GM23338 (cell line): ENCODE results near the gene CACNA1C. TPM values are rescaled to one million over a fixed set of nuclear protein-coding genes. Genes with fewer than 3 reads are reported as not detected.

Source experiments
- ATAC-seq: fragments of 200-7000 bp; cut with Tn5 transposase; 3 replicates; pipeline ENCODE4 v1.9.1; 2020
- DNase-seq: peaks from one replicate; pipeline ENCODE4 v3.0.0-alpha.2; 2015; ENCODE audit warnings: low spot score
- H2AFZ ChIP-seq: fragments of 200-600 bp; sonication (generic); 2 replicates; pipeline ENCODE4 v1.8.0; 2016; ENCODE audit warnings: antibody characterized with exemption, mild to moderate bottlenecking, moderate library complexity
- H3F3A ChIP-seq: fragments of 200-600 bp; sonication (generic); replicated peaks from 2 replicates; pipeline ENCODE4 v1.8.0; 2017; ENCODE audit warnings: antibody characterized with exemption, mixed run types, low read depth
- H3K27ac ChIP-seq: fragments of 200-600 bp; sonication (generic); 2 replicates; pipeline ENCODE4 v1.6.1; 2016; ENCODE audit warnings: low read depth
- H3K27me3 ChIP-seq: fragments of 200-600 bp; sonication (generic); 2 replicates; pipeline ENCODE4 v1.8.0; 2016; ENCODE audit warnings: mild to moderate bottlenecking, mixed run types, moderate library complexity; ENCODE audit not compliant: insufficient read depth
- H3K36me3 ChIP-seq: fragments of 200-600 bp; sonication (generic); 2 replicates; pipeline ENCODE4 v1.8.0; 2016; ENCODE audit warnings: mild to moderate bottlenecking; ENCODE audit not compliant: insufficient read depth
- H3K4me1 ChIP-seq: fragments of 200-600 bp; sonication (generic); 2 replicates; pipeline ENCODE4 v1.8.0; 2016; ENCODE audit warnings: mild to moderate bottlenecking, moderate library complexity; ENCODE audit not compliant: insufficient read depth
- H3K4me2 ChIP-seq: fragments of 200-600 bp; sonication (generic); 2 replicates; pipeline ENCODE4 v1.7.1; 2017; ENCODE audit warnings: mixed run types
- H3K4me3 ChIP-seq: fragments of 200-600 bp; sonication (generic); 2 replicates; pipeline ENCODE4 v1.6.1; 2016; ENCODE audit warnings: mixed run types
- H3K79me2 ChIP-seq: fragments of 200-600 bp; sonication (generic); replicated peaks from 2 replicates; pipeline ENCODE4 v1.8.0; 2017; ENCODE audit warnings: mild to moderate bottlenecking; ENCODE audit not compliant: insufficient read depth
- H3K9me2 ChIP-seq: fragments of 200-600 bp; sonication (generic); 2 replicates; pipeline ENCODE4 v1.8.0; 2017; ENCODE audit not compliant: insufficient read depth
- H4K20me1 ChIP-seq: fragments of 200-600 bp; sonication (generic); replicated peaks from 2 replicates; pipeline ENCODE4 v1.8.0; 2017; ENCODE audit warnings: mild to moderate bottlenecking; ENCODE audit not compliant: insufficient read depth
- H3K27ac Mint-ChIP-seq: 2 replicates; pipeline ENCODE4 v1.8.0; 2020; ENCODE audit warnings: inconsistent platforms, mild to moderate bottlenecking, moderate library complexity, mixed read lengths
- H3K27me3 Mint-ChIP-seq: 3 replicates; pipeline ENCODE4 v1.8.0; 2022; ENCODE audit warnings: low read depth, mild to moderate bottlenecking, moderate library complexity, mixed read lengths, inconsistent platforms; ENCODE audit not compliant: insufficient read depth, poor library complexity
- H3K36me3 Mint-ChIP-seq: 3 replicates; pipeline ENCODE4 v1.8.0; 2021; ENCODE audit warnings: low read depth, mild to moderate bottlenecking, inconsistent platforms, moderate library complexity, mixed read lengths
- H3K4me1 Mint-ChIP-seq: 3 replicates; pipeline ENCODE4 v1.8.0; 2020; ENCODE audit warnings: mild to moderate bottlenecking, inconsistent platforms, mixed read lengths
- H3K4me3 Mint-ChIP-seq: 3 replicates; pipeline ENCODE4 v1.8.0; 2021; ENCODE audit warnings: moderate library complexity, mild to moderate bottlenecking, inconsistent platforms, mixed read lengths
- H3K9me3 Mint-ChIP-seq: 3 replicates; pipeline ENCODE4 v1.8.0; 2020; ENCODE audit warnings: moderate library complexity, mild to moderate bottlenecking, inconsistent platforms, mixed read lengths
- CREB1 ChIP-seq: fragments of 250-450 bp; sonication (Bioruptor Pico); IDR thresholded peaks from 2 replicates; pipeline ENCODE4 v1.5.0; 2020; ENCODE audit warnings: low read depth, mild to moderate bottlenecking, moderate library complexity
- CTCF ChIP-seq, 2 experiments: fragments of 200-600 bp in 1 of 2; sonication (generic) in 1 of 2; conservative IDR thresholded peaks; 2 replicates each; pipeline versions ENCODE4 v1.5.1 to v1.6.1; 2016 to 2017; ENCODE audit warnings: antibody characterized with exemption in 2 of 2, low read depth in 2 of 2, mild to moderate bottlenecking in 2 of 2, moderate library complexity in 1 of 2
- EZH2 ChIP-seq: fragments of 200-600 bp; sonication (generic); IDR thresholded peaks from one replicate; pipeline ENCODE4 v1.8.0; 2017; ENCODE audit warnings: antibody characterized with exemption, mild to moderate bottlenecking, low read depth; ENCODE audit not compliant: unreplicated experiment
- EZH2phosphoT487 ChIP-seq: fragments of 200-600 bp; sonication (generic); IDR thresholded peaks from one replicate; pipeline ENCODE4 v1.8.1; 2018; ENCODE audit warnings: antibody characterized with exemption; ENCODE audit not compliant: unreplicated experiment
- JUNB ChIP-seq: IDR thresholded peaks from one replicate; pipeline ENCODE4 v1.6.1; 2016; ENCODE audit warnings: antibody characterized with exemption; ENCODE audit not compliant: unreplicated experiment
- NANOG ChIP-seq: IDR thresholded peaks from 2 replicates; pipeline ENCODE4 v1.6.1; 2016; ENCODE audit warnings: antibody characterized with exemption, borderline replicate concordance
- POLR2AphosphoS5 ChIP-seq: IDR thresholded peaks from 2 replicates; pipeline ENCODE4 v1.6.1; 2016; ENCODE audit warnings: antibody characterized with exemption, low read depth
- REST ChIP-seq: IDR thresholded peaks from one replicate; pipeline ENCODE4 v1.6.1; 2018; ENCODE audit warnings: antibody characterized with exemption; ENCODE audit not compliant: unreplicated experiment
- STAT1 ChIP-seq: IDR thresholded peaks from one replicate; pipeline ENCODE4 v1.6.1; 2016; ENCODE audit warnings: antibody characterized with exemption; ENCODE audit not compliant: unreplicated experiment
- ZNF114 ChIP-seq: fragments of 250-450 bp; sonication (Bioruptor Pico); IDR thresholded peaks from 2 replicates; pipeline ENCODE4 v1.5.0; 2020; ENCODE audit warnings: mild to moderate bottlenecking, moderate library complexity
- ZNF331 ChIP-seq: fragments of 250-450 bp; sonication (Bioruptor Pico); IDR thresholded peaks from 2 replicates; pipeline ENCODE4 v1.5.0; 2020; ENCODE audit warnings: low read depth, mild to moderate bottlenecking, moderate library complexity
- ZNF462 ChIP-seq: fragments of 250-450 bp; sonication (Bioruptor Pico); IDR thresholded peaks from 2 replicates; pipeline ENCODE4 v1.5.0; 2020; ENCODE audit warnings: mild to moderate bottlenecking, moderate library complexity
- polyA plus RNA-seq: library from polyadenylated mRNA; unstranded; fragments of >200 nt; fragmentation: Nextera tagmentation; extraction: Ambion mirVana; gene quantifications from 2 replicates; pipeline ENCODE4 v1.2.1, GENCODE V29; 2016
- total RNA-seq: library from RNA; depleted of rRNA; stranded (reverse); fragments of >200 nt; shearing (Covaris generic); gene quantifications from 2 replicates; pipeline ENCODE4 v1.2.3, GENCODE V29; 2014
- TF ChIP-seq, protein P1 (sequence below): IDR thresholded peaks from 2 replicates; pipeline ENCODE4 v1.6.1; 2016; ENCODE audit warnings: antibody characterized with exemption

The CACNA1C gene
- total and polyA plus RNA-seq, 2 experiments from 2014 or later = 0.78 to 2.1 TPM

DNA sequence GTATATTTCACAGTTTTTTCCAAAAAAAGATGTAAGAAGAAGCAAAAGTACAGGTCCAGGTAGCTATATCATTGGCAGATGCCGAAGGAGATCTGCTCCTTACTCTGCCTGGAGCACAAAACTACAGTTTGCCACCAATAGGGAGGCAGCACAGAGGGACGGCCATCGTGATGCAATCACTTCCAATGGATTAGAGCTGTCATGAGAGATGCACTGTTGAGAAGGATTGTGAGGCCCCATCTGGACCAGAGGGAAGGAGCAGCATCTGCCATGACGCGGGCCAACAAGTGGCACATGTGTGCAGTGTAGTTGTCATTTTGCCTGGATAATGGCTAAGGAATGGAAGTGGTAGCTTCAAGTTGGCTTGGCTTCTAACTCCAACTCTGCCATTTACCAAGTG lies 423.2 kb downstream of the CACNA1C start:
- Histone ChIP-seq H3K79me2 (no peaks in the 10 kb centered on the region), H3K4me1 (no peaks in the 10 kb centered on the region), H3K4me2 (no peak overlapping the region), H3F3A (no peaks in the 10 kb centered on the region), H3K36me3 (no peaks in the 10 kb centered on the region), H3K27ac (no peak overlapping the region), H2AFZ (no peak overlapping the region), H3K27me3 (no peaks in the 10 kb centered on the region), H4K20me1 (no peaks in the 10 kb centered on the region), H3K4me3 (no peak overlapping the region), H3K9me2 (peaks cover 5% of the 10 kb centered on the region; the same call in 1 of the 2 replicates)
- Mint-ChIP-seq H3K27ac (no peak overlapping the region), H3K27me3 (peaks cover 4% of the 10 kb centered on the region), H3K4me3 (no peak overlapping the region), H3K4me1 (no peaks in the 10 kb centered on the region), H3K36me3 (no peaks in the 10 kb centered on the region), H3K9me3 (no peaks in the 10 kb centered on the region)
- no peak for DNase-seq
- TF ChIP-seq NANOG = no peak
- no peak for TF ChIP-seq STAT1
- no peak for TF ChIP-seq CTCF (conservative IDR thresholded peaks at IDR 0.05; ENCODE audit: low read depth in 2 of 2)
- TF ChIP-seq, protein P1, sequence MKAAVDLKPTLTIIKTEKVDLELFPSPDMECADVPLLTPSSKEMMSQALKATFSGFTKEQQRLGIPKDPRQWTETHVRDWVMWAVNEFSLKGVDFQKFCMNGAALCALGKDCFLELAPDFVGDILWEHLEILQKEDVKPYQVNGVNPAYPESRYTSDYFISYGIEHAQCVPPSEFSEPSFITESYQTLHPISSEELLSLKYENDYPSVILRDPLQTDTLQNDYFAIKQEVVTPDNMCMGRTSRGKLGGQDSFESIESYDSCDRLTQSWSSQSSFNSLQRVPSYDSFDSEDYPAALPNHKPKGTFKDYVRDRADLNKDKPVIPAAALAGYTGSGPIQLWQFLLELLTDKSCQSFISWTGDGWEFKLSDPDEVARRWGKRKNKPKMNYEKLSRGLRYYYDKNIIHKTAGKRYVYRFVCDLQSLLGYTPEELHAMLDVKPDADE = no peak
- no peak for TF ChIP-seq ZNF114 (CRISPR knock-in tag)
- no peak for TF ChIP-seq CREB1
- no peak for TF ChIP-seq EZH2
- no peak for TF ChIP-seq REST
- no peak for TF ChIP-seq JUNB
- no peak for TF ChIP-seq POLR2AphosphoS5
- no peak for TF ChIP-seq EZH2phosphoT487
- TF ChIP-seq ZNF462 (CRISPR knock-in tag) = no peak
- TF ChIP-seq ZNF331 (CRISPR knock-in tag) = no peak
- no peak for ATAC-seq
